CD4-positive, CD25-positive, alpha-beta regulatory T cell (primary cell): ENCODE measurements around the gene MSX1. TPM values are rescaled to one million over a fixed set of nuclear protein-coding genes. Genes with fewer than 3 reads are reported as not detected.

ENCODE experiments used
- ATAC-seq, 2 donors: fragments of 150-1000 bp; cut with Tn5 transposase; one replicate each; pipeline ENCODE4 v1.10.0; 2021; ENCODE audit warnings: low read depth in 2 of 2, moderate number of reproducible peaks in 2 of 2, moderate library complexity in 1 of 2
- DNase-seq, 3 donors: peaks; one replicate each; pipeline versions ENCODE4 v3.0.0 to v3.0.0-alpha.2; 2012 to 2022; ENCODE audit warnings: mixed read lengths in 1 of 3
- H3K27ac ChIP-seq: one replicate; pipeline ENCODE4 v1.7.0; 2013; ENCODE audit warnings: mild to moderate bottlenecking, low read length; ENCODE audit not compliant: insufficient read depth, poor library complexity, severe bottlenecking
- H3K27me3 ChIP-seq: one replicate; pipeline ENCODE4 v1.7.0; 2013; ENCODE audit warnings: low read length; ENCODE audit not compliant: control insufficient read depth, insufficient read depth
- H3K36me3 ChIP-seq: one replicate; pipeline ENCODE4 v1.7.0; 2013; ENCODE audit warnings: mild to moderate bottlenecking, low read length, moderate library complexity; ENCODE audit not compliant: control insufficient read depth, insufficient read depth
- H3K4me1 ChIP-seq: 2 replicates; pipeline ENCODE4 v1.7.0; 2013; ENCODE audit warnings: mild to moderate bottlenecking, low read length; ENCODE audit not compliant: insufficient read depth, control insufficient read depth, poor library complexity, severe bottlenecking
- H3K4me3 ChIP-seq: one replicate; pipeline ENCODE4 v1.7.0; 2013; ENCODE audit warnings: low read depth, mild to moderate bottlenecking, low read length, moderate library complexity
- H3K9me3 ChIP-seq, 2 experiments: 1 replicate in 1 of 2; 2 replicates in 1 of 2; pipeline ENCODE4 v1.7.0; 2013; ENCODE audit warnings: low read length in 2 of 2, mild to moderate bottlenecking in 1 of 2, moderate library complexity in 1 of 2; ENCODE audit not compliant: control insufficient read depth in 2 of 2
- H3K27ac Mint-ChIP-seq, 3 donors: one replicate each; pipeline ENCODE4 v1.8.0; 2020 to 2022; ENCODE audit warnings: mild to moderate bottlenecking in 3 of 3, mixed read lengths in 3 of 3, moderate library complexity in 2 of 3
- H3K27me3 Mint-ChIP-seq: one replicate; pipeline ENCODE4 v1.8.0; 2022; ENCODE audit warnings: mild to moderate bottlenecking, mixed read lengths
- H3K36me3 Mint-ChIP-seq: one replicate; pipeline ENCODE4 v1.8.0; 2020; ENCODE audit warnings: mixed read lengths
- H3K4me1 Mint-ChIP-seq, 4 donors: one replicate each; pipeline ENCODE4 v1.8.0; 2020 to 2022; ENCODE audit warnings: mixed read lengths in 4 of 4, mild to moderate bottlenecking in 1 of 4
- H3K4me3 Mint-ChIP-seq, 4 donors: one replicate each; pipeline ENCODE4 v1.8.0; 2020 to 2022; ENCODE audit warnings: mild to moderate bottlenecking in 4 of 4, mixed read lengths in 4 of 4, moderate library complexity in 3 of 4
- H3K9me3 Mint-ChIP-seq, 7 donors: one replicate each; pipeline ENCODE4 v1.8.0; 2020 to 2022; ENCODE audit warnings: mixed read lengths in 7 of 7, mild to moderate bottlenecking in 3 of 7, moderate library complexity in 2 of 7
- polyA plus RNA-seq, 4 donors: library from polyadenylated mRNA; unstranded; fragments of 300-500 nt; fragmentation: Illumina TruSeq; gene quantifications; one replicate each; pipeline ENCODE4 v1.2.3, GENCODE V29; 2021
- total RNA-seq: library from RNA; stranded (reverse); gene quantifications from one replicate; pipeline ENCODE4 v1.2.3, GENCODE V29; 2022

Gene MSX1
- total and polyA plus RNA-seq, 5 donors from 2014 or later, result 0.32 to 0.54 TPM; not detected in 3

GRCh38 chr4:4851081-4851480, 8.4 kb upstream of the MSX1 start:
- peaks cover 7% of the 10 kb centered on the region for H3K27me3 ChIP-seq
- H3K4me1 Mint-ChIP-seq, result peaks cover 5 to 29% (median 11%) of the 10 kb centered on the region in 4 donors

GRCh38 chr4:4851906-4852305, 7.6 kb upstream of the MSX1 start:
- H3K4me3 Mint-ChIP-seq, result peak overlapping the region in 2 of 4 donors; percentile 8 to 85
- H3K27ac Mint-ChIP-seq, result no peak overlapping the region
- Histone ChIP-seq H3K36me3 (no peaks in the 10 kb centered on the region), H3K9me3 (no peaks in the 10 kb centered on the region), H3K27me3 (peaks cover 7% of the 10 kb centered on the region), H3K4me1 (peaks cover 32% of the 10 kb centered on the region), H3K27ac (no peak overlapping the region), H3K4me3 (no peak overlapping the region)
- H3K4me1 Mint-ChIP-seq, result peaks cover 5 to 35% (median 16%) of the 10 kb centered on the region in 4 donors
- DNase-seq, result no peak
- no peak for ATAC-seq
- H3K36me3 Mint-ChIP-seq, result no peaks in the 10 kb centered on the region
- peaks cover 73% of the 10 kb centered on the region for H3K27me3 Mint-ChIP-seq
- peaks cover 0 to 6% (median 0%) of the 10 kb centered on the region in 7 donors for H3K9me3 Mint-ChIP-seq

More at GRCh38 chr4:4851081-4851480, 8.4 kb upstream of the MSX1 start:
- Histone ChIP-seq H3K9me3 (no peaks in the 10 kb centered on the region), H3K4me3 (no peak overlapping the region), H3K27ac (no peak overlapping the region), H3K36me3 (no peaks in the 10 kb centered on the region), H3K4me1 (peaks cover 26% of the 10 kb centered on the region)
- H3K9me3 Mint-ChIP-seq, result peaks cover 0 to 4% (median 0%) of the 10 kb centered on the region in 7 donors
- no peaks in the 10 kb centered on the region for H3K36me3 Mint-ChIP-seq
- H3K27me3 Mint-ChIP-seq, result peaks cover 71% of the 10 kb centered on the region
- no peak overlapping the region for H3K27ac Mint-ChIP-seq
- H3K4me3 Mint-ChIP-seq, result peak overlapping the region in 1 of 4 donors; percentile 56
- no peak for ATAC-seq
- no peak for DNase-seq

GRCh38 chr4:4852591-4853362, 6.7 kb upstream of the MSX1 start:
- Histone ChIP-seq H3K4me1 (peaks cover 32% of the 10 kb centered on the region), H3K4me3 (peak overlapping the region; percentile 37), H3K36me3 (no peaks in the 10 kb centered on the region), H3K9me3 (no peaks in the 10 kb centered on the region), H3K27ac (no peak overlapping the region), H3K27me3 (peaks cover 12% of the 10 kb centered on the region)
- H3K4me3 Mint-ChIP-seq, result peak overlapping the region; percentile 66 to 87 (median 84)
- H3K4me1 Mint-ChIP-seq, result peaks cover 5 to 43% (median 20%) of the 10 kb centered on the region in 4 donors
- H3K9me3 Mint-ChIP-seq, result peaks cover 0 to 6% (median 0%) of the 10 kb centered on the region in 7 donors
- peak; percentile 32 to 50 for ATAC-seq
- H3K27ac Mint-ChIP-seq, result peak overlapping the region in 1 of 3 donors; percentile 35
- DNase-seq, result peak in 1 of 3 donors; percentile 49
- peaks cover 82% of the 10 kb centered on the region for H3K27me3 Mint-ChIP-seq
- no peaks in the 10 kb centered on the region for H3K36me3 Mint-ChIP-seq

GRCh38 chr4:4853371-4853823, 6.1 kb upstream of the MSX1 start:
- H3K4me3 Mint-ChIP-seq, result peak overlapping the region; percentile 66 to 87 (median 84)
- peaks cover 12% of the 10 kb centered on the region for H3K27me3 ChIP-seq
- peaks cover 5 to 48% (median 21%) of the 10 kb centered on the region in 4 donors for H3K4me1 Mint-ChIP-seq
- no peak for ATAC-seq
- H3K4me1 ChIP-seq, result peaks cover 32% of the 10 kb centered on the region
- no peaks in the 10 kb centered on the region for H3K36me3 Mint-ChIP-seq
- no peaks in the 10 kb centered on the region for H3K36me3 ChIP-seq
- DNase-seq, result no peak
- no peak overlapping the region for H3K27ac Mint-ChIP-seq
- no peak overlapping the region for H3K27ac ChIP-seq
- H3K27me3 Mint-ChIP-seq, result peaks cover 82% of the 10 kb centered on the region
- H3K9me3 ChIP-seq, result no peaks in the 10 kb centered on the region
- peaks cover 0 to 8% (median 0%) of the 10 kb centered on the region in 7 donors for H3K9me3 Mint-ChIP-seq
- peak overlapping the region; percentile 37 for H3K4me3 ChIP-seq

- H3K4me1 ChIP-seq, result peaks cover 36% of the 10 kb centered on the region
- Mint-ChIP-seq H3K27ac (no peak overlapping the region), H3K4me3 (peak overlapping the region in 3 of 4 donors; percentile 84 to 87 (median 85)), H3K9me3 (peaks cover 0 to 8% (median 0%) of the 10 kb centered on the region in 7 donors), H3K4me1 (peaks cover 12 to 55% (median 27%) of the 10 kb centered on the region in 4 donors), H3K27me3 (peaks cover 88% of the 10 kb centered on the region), H3K36me3 (no peaks in the 10 kb centered on the region)
- peak overlapping the region; percentile 24 for H3K4me3 ChIP-seq
- ATAC-seq (no peak), DNase-seq (no peak)
- no peaks in the 10 kb centered on the region for H3K36me3 ChIP-seq
- H3K9me3 ChIP-seq, result no peaks in the 10 kb centered on the region
- peaks cover 12% of the 10 kb centered on the region for H3K27me3 ChIP-seq
- H3K27ac ChIP-seq, result no peak overlapping the region
These were observed 5.4 kb upstream of the MSX1 start for GRCh38 chr4:4853921-4854648.

GRCh38 chr4:4854649-4855295, 4.7 kb upstream of the MSX1 start:
- H3K4me1 Mint-ChIP-seq, result peaks cover 13 to 56% (median 28%) of the 10 kb centered on the region in 4 donors

GRCh38 chr4:4855301-4856070, 4.0 kb upstream of the MSX1 start:
- ATAC-seq (no peak), DNase-seq (no peak)
- peak overlapping the region in 1 of 3 donors; percentile 43 for H3K27ac Mint-ChIP-seq
- Histone ChIP-seq H3K36me3 (no peaks in the 10 kb centered on the region), H3K4me3 (no peak overlapping the region), H3K4me1 (peaks cover 47% of the 10 kb centered on the region), H3K27ac (no peak overlapping the region), H3K9me3 (no peaks in the 10 kb centered on the region), H3K27me3 (peaks cover 9% of the 10 kb centered on the region)
- peaks cover 0 to 8% (median 0%) of the 10 kb centered on the region in 7 donors for H3K9me3 Mint-ChIP-seq
- no peaks in the 10 kb centered on the region for H3K36me3 Mint-ChIP-seq
- H3K4me1 Mint-ChIP-seq, result peaks cover 13 to 58% (median 28%) of the 10 kb centered on the region in 4 donors
- peaks cover 85% of the 10 kb centered on the region for H3K27me3 Mint-ChIP-seq
- H3K4me3 Mint-ChIP-seq, result peak overlapping the region in 3 of 4 donors; percentile 69 to 87 (median 81)

More at GRCh38 chr4:4854649-4855295, 4.7 kb upstream of the MSX1 start:
- Histone ChIP-seq H3K4me1 (peaks cover 41% of the 10 kb centered on the region), H3K9me3 (no peaks in the 10 kb centered on the region), H3K36me3 (no peaks in the 10 kb centered on the region), H3K27me3 (peaks cover 12% of the 10 kb centered on the region), H3K4me3 (no peak overlapping the region), H3K27ac (no peak overlapping the region)
- DNase-seq (no peak), ATAC-seq (no peak)
- Mint-ChIP-seq H3K4me3 (peak overlapping the region; percentile 43 to 67 (median 62)), H3K36me3 (no peaks in the 10 kb centered on the region), H3K27ac (no peak overlapping the region), H3K9me3 (peaks cover 0 to 8% (median 0%) of the 10 kb centered on the region in 7 donors), H3K27me3 (peaks cover 89% of the 10 kb centered on the region)
